Measurements from ENCODE around the gene TBC1D10A.

- TF ChIP-seq CTCF (IDR thresholded peaks at IDR 0.05): no peak
- TF ChIP-seq POLR2A (IDR thresholded peaks at IDR 0.05): no peak
- no peak for TF ChIP-seq EP300 (IDR thresholded peaks at IDR 0.05)
Measured at GRCh38 chr22:30247561-30247960, 79.2 kb downstream of the TBC1D10A start.

All from tibial nerve (tissue), 4 donors.